Measurements from ENCODE around the gene HOXA1.

HOXA1 gene

DNA sequence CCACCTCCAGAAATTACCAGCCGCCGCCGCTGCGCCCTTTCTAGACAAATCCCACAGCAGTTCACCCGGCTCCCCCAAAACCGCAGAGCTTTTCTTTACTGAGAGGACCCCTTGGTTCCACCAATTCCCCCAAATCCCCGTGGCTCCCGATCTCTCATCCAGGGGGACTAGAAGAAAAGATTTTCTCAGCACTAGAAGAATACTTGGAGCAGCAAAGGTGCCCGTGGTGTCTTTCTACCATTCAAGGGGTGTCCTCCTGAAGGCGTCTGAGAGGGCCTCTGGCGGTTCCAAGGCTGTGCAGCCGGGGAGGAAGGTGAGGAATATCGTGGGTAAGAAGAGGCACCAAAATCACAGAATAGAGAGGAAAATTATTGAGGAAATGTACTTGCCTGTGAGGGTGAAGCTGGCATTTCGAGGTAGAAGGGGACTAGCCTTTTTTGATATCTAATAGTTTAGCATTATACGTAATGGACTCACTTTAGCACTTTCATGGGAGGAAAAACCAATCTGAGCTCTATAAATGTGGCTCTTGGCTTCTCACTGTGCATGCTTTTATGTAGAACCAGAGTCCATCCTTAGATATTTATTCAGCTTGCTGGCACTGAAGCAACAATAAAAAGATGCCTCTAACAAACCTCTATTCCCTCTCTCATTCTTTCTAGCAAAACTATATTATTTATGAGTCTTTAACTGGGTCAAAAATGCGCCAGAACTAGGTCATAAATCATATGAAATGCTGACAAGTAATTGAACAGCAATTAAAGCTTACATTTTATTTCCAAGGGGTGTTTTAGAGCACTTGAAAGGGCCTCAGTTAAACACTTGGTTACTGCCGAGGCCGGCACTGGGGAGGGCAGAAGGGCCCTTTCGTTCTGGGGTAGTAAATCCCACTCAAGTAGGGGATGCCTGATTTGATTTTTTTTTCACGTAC lies 20.5 kb upstream of the HOXA1 start:
- DNase-seq = no peak

- no peak for DNase-seq
Observed at GRCh38 chr7:27115221-27116026, 19.6 kb upstream of the HOXA1 start.

DNA sequence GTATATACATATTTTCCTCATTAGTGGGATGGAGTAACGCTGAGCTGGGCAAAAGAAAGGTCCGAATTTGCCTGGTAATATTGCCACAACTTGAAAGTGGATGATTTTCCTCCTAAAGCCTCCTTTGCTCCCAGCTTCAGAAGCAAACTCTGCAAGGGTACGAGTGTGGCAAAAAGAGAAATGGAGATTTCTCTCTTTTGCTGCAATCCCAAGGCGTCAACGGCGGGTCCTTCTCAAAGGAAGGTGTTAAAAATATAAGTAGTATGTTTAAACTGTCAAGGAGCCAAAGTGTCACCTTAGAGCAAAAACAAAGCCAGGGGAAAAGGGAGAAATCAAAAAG lies 19.1 kb upstream of the HOXA1 start:
- DNase-seq = no peak

DNA sequence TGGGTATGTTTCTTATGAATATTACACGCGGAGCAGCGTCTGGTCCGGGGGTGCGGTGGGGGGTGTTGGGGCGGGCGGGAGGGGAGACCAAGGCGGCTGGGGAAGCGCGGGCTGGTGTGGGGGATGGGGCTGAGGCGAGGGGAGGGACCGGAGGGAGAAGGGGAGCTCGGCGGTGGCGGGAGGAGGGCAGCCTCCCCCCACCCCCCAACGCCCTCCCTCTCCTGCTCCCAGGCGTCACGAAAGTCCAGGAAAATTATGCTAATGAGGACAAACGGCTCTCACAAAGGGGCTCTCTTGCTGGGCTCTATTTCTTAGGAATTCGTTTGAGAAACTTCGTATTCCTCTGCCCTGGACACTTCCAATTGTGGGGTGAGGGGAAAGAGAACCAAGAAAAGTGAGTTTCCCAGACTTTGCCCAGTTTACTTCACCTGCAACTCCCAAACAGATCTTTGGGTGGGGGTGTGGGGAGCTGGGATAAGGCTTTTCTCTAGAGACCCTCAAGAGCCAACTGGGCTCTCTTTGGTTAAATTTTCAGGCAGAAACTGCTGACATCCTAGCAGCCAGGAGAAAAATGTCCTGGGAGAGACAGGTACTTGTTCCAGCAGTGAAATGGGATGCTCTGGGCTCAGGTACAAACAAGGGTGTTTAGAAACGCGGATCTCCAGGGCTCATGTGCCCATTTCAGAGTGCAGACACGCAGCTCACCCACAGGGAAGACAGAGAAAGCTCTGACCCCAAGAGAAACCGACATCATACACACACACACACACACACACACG lies 18.4 kb upstream of the HOXA1 start:
- no peak for DNase-seq

DNA sequence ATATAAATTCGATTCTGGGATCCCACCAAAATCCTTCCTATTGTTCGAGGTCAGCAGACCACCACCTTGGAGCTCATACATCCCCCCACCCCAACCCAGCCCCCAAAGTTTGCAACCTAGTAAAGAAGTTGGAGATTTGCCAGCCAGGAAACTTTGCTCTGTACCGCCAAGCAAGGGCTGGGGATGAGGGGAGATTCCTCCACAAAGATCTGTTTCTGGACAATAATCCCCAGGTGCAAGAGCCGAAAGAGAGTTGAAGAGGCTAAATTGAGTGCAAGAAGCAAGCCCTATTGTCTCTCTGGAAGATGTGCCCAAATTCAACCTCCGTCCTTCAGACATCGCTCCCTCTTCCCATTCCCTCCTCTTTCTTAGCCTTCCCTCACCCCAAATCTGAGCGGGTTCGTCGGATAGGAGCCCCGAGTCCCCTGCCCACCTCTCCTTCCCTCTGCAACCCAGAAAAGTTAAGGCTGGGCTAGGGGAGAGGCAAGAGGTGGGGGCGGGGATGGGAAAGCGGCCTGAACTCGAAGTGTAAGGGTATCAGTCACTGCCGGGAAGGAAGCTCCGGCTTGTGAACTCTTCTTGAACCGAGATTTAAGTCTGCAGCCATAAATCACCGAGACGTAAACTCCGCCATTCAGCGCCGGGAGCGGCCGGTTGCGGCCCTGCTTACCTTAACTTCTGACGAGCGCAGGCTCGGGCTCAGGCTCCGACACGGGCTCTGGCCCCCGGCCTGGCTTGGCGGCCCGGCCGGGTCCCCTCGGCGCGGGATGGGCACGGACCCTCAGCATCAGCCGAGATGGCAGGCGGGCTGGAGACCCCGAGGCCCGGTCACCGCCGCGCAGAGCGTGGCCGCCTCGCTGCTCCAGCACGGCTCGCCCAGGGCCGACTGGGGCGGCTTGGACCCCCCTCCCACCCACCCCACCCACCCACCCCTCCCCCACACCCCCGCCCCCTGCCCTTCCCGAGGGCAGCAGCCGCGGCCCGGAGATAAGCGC lies 17.5 kb upstream of the HOXA1 start:
- DNase-seq = no peak

DNA sequence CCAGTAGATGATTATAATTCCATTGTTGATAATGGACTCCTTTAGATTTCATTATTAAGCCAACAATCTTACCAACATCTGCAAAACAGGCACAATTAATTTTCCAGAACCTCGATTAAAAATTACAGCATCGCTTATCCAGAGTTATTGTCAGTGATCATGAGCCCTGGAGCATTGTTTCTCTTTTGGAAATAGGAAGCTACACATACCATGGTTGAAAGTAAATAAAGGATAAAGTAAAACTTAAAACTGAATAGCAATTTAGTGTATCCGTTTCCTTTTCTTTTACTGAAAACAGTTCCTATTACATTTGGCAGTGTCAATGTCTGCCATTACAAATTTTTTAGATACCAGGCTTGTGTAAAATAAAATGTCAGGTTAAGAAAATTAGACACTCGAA lies 16.6 kb upstream of the HOXA1 start:
- DNase-seq = no peak

GRCh38 chr7:27111751-27112277 lies 16.0 kb upstream of the HOXA1 start:
- no peak for DNase-seq

GRCh38 chr7:27111042-27111750 lies 15.4 kb upstream of the HOXA1 start:
- DNase-seq = no peak

- DNase-seq = no peak
Observed at GRCh38 chr7:27110186-27111031, 14.6 kb upstream of the HOXA1 start.

DNA sequence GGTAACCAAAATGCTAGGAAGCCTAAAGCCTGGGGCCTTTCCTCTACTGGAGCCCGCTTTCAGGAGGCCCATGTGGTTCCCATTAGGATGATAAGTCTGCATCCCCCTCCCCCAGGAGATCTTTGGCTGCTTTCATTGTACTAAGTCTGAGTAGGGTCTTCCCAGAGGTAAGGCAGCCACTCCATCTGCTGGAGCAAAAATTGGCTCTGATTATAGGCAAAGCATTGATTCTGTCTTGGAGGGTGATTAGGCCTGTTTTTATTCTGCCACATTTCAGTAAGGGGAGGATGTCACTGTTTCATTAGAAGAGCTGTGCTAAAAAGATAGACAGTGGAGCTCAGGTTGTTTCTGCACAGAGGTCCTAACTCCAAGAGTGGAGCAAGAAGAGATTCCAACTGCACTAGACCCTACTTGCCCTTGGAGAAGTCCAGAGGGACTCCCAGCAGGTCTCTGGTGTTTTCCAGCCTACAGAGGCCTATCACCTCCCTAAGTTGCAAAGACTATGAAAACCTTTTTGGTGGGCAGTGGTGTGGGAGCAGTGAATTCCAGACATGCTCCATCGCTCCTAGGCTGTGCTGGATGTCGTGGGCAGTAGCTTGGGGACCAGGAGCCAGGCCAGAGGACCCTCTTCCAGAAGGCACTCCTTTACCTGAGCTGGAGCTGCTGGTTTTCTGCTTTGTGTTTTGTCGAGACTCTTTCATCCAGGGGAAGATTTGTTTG lies 13.8 kb upstream of the HOXA1 start:
- DNase-seq = no peak

DNA sequence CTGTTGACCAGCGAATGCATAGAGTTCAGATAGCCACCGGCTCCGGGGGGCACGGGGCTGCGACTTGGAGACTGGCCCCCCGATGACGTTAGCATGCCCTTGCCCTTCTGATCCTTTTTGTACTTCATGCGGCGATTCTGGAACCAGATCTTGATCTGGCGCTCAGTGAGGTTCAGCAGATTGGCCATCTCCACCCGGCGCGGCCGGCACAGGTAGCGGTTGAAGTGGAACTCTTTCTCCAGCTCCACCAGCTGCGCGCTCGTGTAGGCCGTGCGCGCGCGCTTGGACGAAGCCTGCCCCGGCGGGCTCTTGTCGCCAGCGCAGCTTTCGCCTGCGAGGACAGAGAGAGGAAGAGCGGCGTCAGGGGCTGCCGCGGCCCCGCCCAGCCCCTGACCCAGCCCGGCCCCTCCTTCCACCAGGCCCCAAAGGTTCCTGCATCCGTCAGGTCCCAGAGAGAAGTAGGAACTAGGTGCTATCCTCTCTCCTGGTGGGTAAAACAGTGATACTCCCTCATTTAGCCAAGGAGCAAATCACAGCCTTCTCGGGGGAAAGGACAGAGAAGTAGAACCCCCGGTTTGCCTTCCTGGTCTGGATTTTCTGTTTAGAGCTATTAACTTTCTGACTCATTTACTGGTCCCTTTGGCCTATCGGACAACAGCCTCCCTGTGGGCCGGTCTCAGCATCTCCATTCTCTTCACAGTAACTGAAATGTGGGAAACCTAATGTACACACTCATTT lies 12.8 kb upstream of the HOXA1 start:
- DNase-seq = no peak

GRCh38 chr7:27107391-27108381 lies 11.9 kb upstream of the HOXA1 start:
- no peak for DNase-seq

- DNase-seq = no peak
Observed at GRCh38 chr7:27106901-27107240, 11.1 kb upstream of the HOXA1 start.

DNA sequence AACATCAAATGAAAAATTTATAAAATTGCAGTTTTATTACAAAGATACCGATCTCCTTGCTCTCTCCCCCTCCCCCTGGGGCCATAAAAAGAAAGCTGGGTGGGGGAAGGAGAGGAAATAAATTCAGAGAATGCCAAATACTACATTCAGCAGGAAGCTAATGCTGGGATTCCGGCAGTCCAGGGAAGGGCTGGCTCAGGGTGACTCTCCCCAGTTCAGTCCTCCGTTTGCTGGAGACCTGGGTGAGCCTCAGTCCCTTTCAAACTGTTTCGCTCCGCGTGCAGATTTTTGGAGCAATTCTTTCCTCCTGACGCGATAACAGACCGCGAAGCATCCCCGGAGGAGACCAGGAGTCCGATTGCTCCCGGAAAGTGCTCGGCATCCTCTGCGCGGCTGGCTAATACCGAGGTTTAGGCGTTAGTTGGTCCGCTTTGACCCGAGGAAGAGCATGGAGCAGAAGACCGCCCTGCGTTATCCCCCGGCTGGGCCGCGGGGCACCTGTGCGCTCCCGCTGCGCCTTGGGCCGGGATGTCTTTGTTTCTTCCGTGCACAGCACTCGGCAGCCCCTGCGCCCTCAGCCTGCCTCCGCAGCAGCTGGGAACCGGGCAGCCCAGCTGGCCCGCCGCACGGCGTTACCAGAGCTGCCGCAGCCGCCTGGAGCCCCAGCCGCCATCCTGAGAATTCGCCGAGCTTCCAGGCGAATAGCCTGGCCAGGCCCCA lies 10.5 kb upstream of the HOXA1 start:
- no peak for DNase-seq

DNA sequence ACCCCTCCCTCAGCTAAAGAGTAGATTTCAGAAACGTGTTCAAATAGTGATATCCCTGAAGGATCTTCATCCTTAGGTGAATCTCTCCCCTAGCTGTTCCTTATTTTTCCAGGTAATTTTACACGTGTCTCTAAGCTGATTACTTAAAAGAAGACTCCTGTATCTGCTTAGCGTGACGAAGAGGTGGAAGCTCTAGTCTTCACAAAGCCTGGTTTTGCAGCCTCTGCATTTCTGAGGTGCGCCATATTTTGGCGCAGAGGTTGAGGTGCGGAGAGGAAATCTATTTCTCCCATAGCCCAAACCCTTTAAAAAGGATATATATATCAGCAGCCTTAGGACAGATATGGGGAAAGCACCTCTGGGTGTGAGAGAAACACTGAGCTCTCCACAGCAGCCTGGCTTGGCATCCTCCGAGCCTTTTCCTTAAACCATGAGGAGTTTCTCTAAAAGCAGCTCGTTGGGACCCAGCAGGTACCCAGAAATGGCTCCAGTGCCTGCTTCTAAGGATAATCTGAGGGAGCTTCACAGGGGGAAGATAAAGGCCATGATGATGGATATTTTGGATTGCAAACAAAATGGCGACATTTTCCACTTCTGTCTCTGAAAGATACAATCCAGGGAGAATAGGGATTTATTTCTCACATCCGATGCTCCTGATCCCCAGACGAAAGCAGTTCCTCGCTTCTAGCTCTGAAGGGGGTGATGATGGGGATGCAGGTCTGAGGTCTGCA lies 9.7 kb upstream of the HOXA1 start:
- no peak for DNase-seq

Measured in hippocampal formation (tissue), 2 donors.